Vagina (tissue), 2 donors: ENCODE measurements around the gene BBS7. TPM values are rescaled to one million over a fixed set of nuclear protein-coding genes. Genes with fewer than 3 reads are reported as not detected.

ENCODE experiments used
- DNase-seq, 2 donors: peaks; one replicate each; pipeline ENCODE4 v3.0.0-alpha.2; 2017; ENCODE audit errors: extremely low spot score in 2 of 2
- H3K27ac ChIP-seq: fragments of 200-600 bp; sonication (generic); one replicate; pipeline ENCODE4 v1.5.1; 2019
- H3K27me3 ChIP-seq: fragments of 200-600 bp; sonication (generic); one replicate; pipeline ENCODE4 v1.5.1; 2019
- H3K36me3 ChIP-seq, 2 donors: fragments of 200-600 bp; sonication (generic); one replicate each; pipeline ENCODE4 v1.5.1; 2017 to 2019
- H3K4me1 ChIP-seq: fragments of 200-600 bp; sonication (generic); one replicate; pipeline ENCODE4 v1.5.1; 2019
- H3K4me3 ChIP-seq, 2 donors: fragments of 200-600 bp; sonication (generic); 1 replicate in 1 of 2; 2 replicates in 1 of 2; pipeline ENCODE4 v1.5.1; 2016 to 2019
- H3K9me3 ChIP-seq: fragments of 200-600 bp; sonication (generic); one replicate; pipeline ENCODE4 v1.5.1; 2019
- POLR2A ChIP-seq, 2 donors: fragments of 450-650 bp; IDR thresholded peaks; one replicate each; pipeline ENCODE4 v1.6.1; 2017; ENCODE audit warnings: antibody characterized with exemption in 2 of 2, mild to moderate bottlenecking in 2 of 2, moderate library complexity in 2 of 2
- POLR2AphosphoS5 ChIP-seq, 2 donors: sonication (generic); formaldehyde crosslinking; IDR thresholded peaks; one replicate each; pipeline ENCODE4 v1.9.0; 2017; ENCODE audit warnings: antibody characterized with exemption in 2 of 2, mild to moderate bottlenecking in 2 of 2, low read depth in 1 of 2; ENCODE audit not compliant: insufficient read depth in 1 of 2
- intact Hi-C: fragments of 100-400 bp; cut with DNase I; formaldehyde crosslinking; loops from one replicate; pipeline ENCODE4 v1.15.1; 2023
- total RNA-seq: library from RNA; depleted of rRNA; stranded (reverse); fragments of >200 nt; gene quantifications from one replicate; pipeline ENCODE4 v1.2.3, GENCODE V29; 2016
- TF ChIP-seq, protein P1 (sequence below), 3 experiments: fragments of 450-650 bp in 2 of 3; fragments of 200-600 bp in 1 of 3; sonication (generic) in 1 of 3; IDR thresholded peaks; one replicate each; pipeline ENCODE4 v1.5.1; 2017 to 2019; ENCODE audit warnings: antibody characterized with exemption in 3 of 3, mild to moderate bottlenecking in 2 of 3, moderate library complexity in 2 of 3

Gene BBS7
- total RNA-seq, 1 donor from 2014 or later = 19.2 TPM

DNA sequence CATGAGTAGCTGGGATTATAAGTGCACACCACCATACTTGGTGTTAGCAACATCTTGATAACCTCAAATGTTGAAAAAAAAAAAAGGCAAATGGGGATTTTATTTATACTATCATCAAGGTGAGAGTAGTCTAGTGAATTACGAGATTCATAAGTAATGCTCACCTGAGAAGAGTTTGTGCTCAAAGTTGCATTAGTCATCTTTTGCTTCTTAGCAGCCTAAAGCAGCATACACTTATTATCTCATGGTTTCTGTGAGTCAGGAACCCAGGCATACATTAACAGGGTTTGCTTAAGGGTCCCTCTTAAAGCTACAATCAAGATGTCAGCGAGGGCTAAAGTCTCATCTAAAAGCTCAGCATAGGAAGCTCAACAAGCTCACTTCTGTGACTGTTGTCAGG is 77.3 kb downstream of the BBS7 start:
- TF ChIP-seq POLR2A (IDR thresholded peaks at IDR 0.05) = no peak
- TF ChIP-seq, protein P1, sequence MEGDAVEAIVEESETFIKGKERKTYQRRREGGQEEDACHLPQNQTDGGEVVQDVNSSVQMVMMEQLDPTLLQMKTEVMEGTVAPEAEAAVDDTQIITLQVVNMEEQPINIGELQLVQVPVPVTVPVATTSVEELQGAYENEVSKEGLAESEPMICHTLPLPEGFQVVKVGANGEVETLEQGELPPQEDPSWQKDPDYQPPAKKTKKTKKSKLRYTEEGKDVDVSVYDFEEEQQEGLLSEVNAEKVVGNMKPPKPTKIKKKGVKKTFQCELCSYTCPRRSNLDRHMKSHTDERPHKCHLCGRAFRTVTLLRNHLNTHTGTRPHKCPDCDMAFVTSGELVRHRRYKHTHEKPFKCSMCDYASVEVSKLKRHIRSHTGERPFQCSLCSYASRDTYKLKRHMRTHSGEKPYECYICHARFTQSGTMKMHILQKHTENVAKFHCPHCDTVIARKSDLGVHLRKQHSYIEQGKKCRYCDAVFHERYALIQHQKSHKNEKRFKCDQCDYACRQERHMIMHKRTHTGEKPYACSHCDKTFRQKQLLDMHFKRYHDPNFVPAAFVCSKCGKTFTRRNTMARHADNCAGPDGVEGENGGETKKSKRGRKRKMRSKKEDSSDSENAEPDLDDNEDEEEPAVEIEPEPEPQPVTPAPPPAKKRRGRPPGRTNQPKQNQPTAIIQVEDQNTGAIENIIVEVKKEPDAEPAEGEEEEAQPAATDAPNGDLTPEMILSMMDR (IDR thresholded peaks at IDR 0.05) = no peak
- TF ChIP-seq POLR2AphosphoS5 (IDR thresholded peaks at IDR 0.05; ENCODE audit: insufficient read depth in 1 of 2, low read depth in 1 of 2) = no peak
- H3K36me3 ChIP-seq = no peaks in the 10 kb centered on the region
- DNase-seq = no peak
- no peaks in the 10 kb centered on the region for H3K9me3 ChIP-seq
- intact Hi-C loops = no loop called here
- no peak overlapping the region for H3K27ac ChIP-seq
- H3K27me3 ChIP-seq = no peaks in the 10 kb centered on the region
- H3K4me1 ChIP-seq = no peaks in the 10 kb centered on the region
- no peak overlapping the region for H3K4me3 ChIP-seq

DNA sequence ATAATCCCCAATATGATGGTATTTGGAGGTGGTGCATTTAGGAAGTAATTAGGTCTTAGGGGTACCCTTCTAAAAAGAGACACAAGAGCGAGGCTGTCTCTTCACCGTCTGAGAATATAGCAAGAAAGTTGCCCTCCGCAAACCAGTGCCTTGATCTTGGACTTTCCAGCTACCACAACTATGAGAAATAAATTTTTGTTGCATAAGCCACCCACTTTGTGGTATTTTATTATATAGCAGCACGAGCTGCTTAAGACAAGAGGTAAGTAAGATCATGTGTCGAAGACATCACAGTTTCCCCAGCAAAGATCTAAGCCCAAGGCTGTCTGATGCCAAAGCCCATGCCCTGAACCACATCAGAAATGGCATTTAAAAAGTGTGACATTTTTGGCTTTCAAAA is 78.8 kb downstream of the BBS7 start:
- no peak overlapping the region for H3K27ac ChIP-seq

DNA sequence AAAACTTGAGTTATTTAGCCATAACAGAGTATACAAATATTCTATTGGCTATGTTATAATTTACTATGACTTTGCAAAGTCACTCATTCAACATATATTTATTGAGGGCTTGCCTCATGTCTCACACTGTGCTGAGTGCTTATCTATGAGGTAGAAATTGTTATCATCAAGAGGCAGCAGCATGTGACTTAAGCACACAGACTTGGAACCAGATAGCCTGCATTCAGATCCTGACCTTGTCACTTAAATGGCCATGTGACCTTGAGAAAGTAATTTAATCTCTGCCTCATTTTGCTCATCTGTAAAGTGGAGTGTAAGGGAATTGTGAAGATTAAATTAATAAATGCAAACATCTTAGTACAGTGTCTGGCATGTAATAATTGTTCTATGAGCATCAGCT is 79.3 kb downstream of the BBS7 start:
- no peak overlapping the region for H3K4me3 ChIP-seq
- TF ChIP-seq, protein P1 (IDR thresholded peaks at IDR 0.05) = no peak
- no peak for TF ChIP-seq POLR2A (IDR thresholded peaks at IDR 0.05)
- no peak for TF ChIP-seq POLR2AphosphoS5 (IDR thresholded peaks at IDR 0.05; ENCODE audit: insufficient read depth in 1 of 2, low read depth in 1 of 2)
- H3K4me1 ChIP-seq = no peaks in the 10 kb centered on the region
- H3K36me3 ChIP-seq = no peaks in the 10 kb centered on the region
- no peak for DNase-seq
- H3K27ac ChIP-seq = no peak overlapping the region
- intact Hi-C loops = no loop called here
- no peaks in the 10 kb centered on the region for H3K9me3 ChIP-seq
- no peaks in the 10 kb centered on the region for H3K27me3 ChIP-seq

More for the DNA sequence above, 78.8 kb downstream of the BBS7 start:
- TF ChIP-seq POLR2A (IDR thresholded peaks at IDR 0.05) = no peak
- TF ChIP-seq, protein P1 (IDR thresholded peaks at IDR 0.05) = no peak
- no peak for TF ChIP-seq POLR2AphosphoS5 (IDR thresholded peaks at IDR 0.05; ENCODE audit: insufficient read depth in 1 of 2, low read depth in 1 of 2)
- H3K27me3 ChIP-seq = no peaks in the 10 kb centered on the region
- no peak for DNase-seq
- H3K36me3 ChIP-seq = no peaks in the 10 kb centered on the region
- no peak overlapping the region for H3K4me3 ChIP-seq
- intact Hi-C loops = no loop called here
- no peaks in the 10 kb centered on the region for H3K9me3 ChIP-seq
- H3K4me1 ChIP-seq = no peaks in the 10 kb centered on the region

DNA sequence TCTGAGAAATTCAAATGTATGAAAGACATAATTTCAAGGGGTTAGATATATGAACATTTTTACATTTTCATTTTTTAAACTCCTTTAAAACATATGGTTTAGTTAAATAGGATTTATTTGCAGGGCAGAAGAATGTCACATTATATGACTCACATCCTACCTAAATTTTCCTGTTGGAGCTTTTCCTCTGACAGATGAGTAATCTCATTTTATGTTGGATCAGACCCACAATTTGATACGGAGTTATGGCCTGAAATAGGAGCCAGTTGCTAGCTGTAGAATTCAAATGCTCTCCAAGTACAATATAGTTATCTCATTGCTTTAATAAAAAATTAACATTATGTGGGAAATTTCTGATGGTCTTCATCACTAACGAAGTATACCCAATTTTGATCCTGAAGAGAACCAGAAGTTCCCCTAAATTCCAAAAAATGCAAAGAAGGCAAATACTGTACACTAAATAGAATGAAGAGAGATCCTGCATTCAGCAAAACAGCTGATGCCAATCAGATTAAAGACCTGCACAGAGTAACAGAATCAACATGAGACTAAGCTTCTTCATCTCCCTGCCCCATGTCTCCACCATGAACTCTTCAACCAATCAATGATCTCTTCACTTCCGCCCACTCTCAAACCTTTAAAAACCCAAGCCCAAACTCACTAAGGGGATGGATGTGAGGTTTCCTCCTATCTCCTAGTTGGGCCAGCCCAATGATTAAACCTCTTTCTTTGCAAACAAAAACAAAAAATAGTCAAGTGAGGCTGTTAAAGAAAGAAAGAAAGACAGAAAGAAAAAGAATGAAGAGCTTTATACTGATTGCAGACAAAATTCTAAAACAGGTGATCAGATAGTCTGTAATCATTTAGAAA is 80.1 kb downstream of the BBS7 start:
- H3K27me3 ChIP-seq = no peaks in the 10 kb centered on the region
- no peaks in the 10 kb centered on the region for H3K36me3 ChIP-seq
- DNase-seq = no peak
- H3K27ac ChIP-seq = no peak overlapping the region
- intact Hi-C loops = no loop called here
- TF ChIP-seq, protein P1 (IDR thresholded peaks at IDR 0.05) = no peak
- no peak for TF ChIP-seq POLR2A (IDR thresholded peaks at IDR 0.05)
- no peak for TF ChIP-seq POLR2AphosphoS5 (IDR thresholded peaks at IDR 0.05; ENCODE audit: insufficient read depth in 1 of 2, low read depth in 1 of 2)
- no peaks in the 10 kb centered on the region for H3K4me1 ChIP-seq
- H3K9me3 ChIP-seq = no peaks in the 10 kb centered on the region
- H3K4me3 ChIP-seq = no peak overlapping the region

DNA sequence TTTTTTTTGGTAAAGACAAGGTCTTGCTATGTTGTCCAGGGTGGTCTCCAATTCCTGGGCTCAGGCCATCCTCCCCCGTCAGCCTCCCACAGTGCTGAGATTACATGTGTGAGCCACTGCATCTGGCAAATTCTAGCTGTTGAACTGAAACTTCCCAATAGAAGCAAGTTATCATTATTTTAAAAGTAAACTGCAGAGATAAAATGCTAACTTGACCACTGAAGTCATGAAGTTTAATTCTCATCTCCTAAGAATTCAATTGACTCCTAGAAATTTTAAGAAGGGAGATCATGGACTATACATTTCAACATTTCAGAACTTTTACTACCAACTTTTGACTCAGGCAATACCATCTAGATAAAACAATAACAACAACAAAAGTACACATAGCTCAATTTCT is 80.8 kb downstream of the BBS7 start:
- intact Hi-C loops = no loop called here
- H3K9me3 ChIP-seq = no peaks in the 10 kb centered on the region
- H3K4me3 ChIP-seq = no peak overlapping the region
- H3K36me3 ChIP-seq = no peaks in the 10 kb centered on the region
- no peaks in the 10 kb centered on the region for H3K4me1 ChIP-seq
- TF ChIP-seq POLR2AphosphoS5 (IDR thresholded peaks at IDR 0.05; ENCODE audit: insufficient read depth in 1 of 2, low read depth in 1 of 2) = no peak
- TF ChIP-seq, protein P1 (IDR thresholded peaks at IDR 0.05) = no peak
- no peak for TF ChIP-seq POLR2A (IDR thresholded peaks at IDR 0.05)
- no peaks in the 10 kb centered on the region for H3K27me3 ChIP-seq
- no peak for DNase-seq
- H3K27ac ChIP-seq = no peak overlapping the region
